ENCODE results near the gene CSNK2A1.

CSNK2A1 gene

DNA sequence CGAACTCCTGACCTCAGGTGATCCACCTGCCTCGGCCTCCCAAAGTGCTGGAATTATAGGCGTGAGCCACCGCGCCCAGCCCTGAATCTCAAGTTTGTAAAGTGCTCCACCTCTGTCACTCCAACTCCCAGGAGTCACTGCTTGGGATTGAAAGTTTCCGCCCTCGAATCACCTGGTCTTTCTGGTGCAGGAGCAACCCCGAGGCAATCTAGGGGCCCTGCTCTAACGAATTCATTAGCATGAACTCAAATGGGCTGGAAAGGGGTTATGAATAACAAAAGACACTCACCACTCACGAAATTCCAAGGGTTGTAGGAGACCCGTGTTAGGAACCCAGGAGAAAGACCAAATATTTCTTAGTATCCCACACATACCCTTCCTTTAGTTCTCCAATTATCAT is 109.4 kb downstream of the CSNK2A1 start:
- peaks cover 12% of the 10 kb centered on the region for H3K27me3 ChIP-seq (ENCODE audit: insufficient read depth, low read length)
- peak overlapping the region; percentile 2; the same call in 1 of the 2 replicates for H3K27ac ChIP-seq (ENCODE audit: low read depth, low read length)
- H3K9ac ChIP-seq (ENCODE audit: low read depth, low read length), result no peak overlapping the region
- peaks cover 56% of the 10 kb centered on the region for H3K36me3 ChIP-seq (ENCODE audit: insufficient read depth, low read length)
- H3K4me1 ChIP-seq (ENCODE audit: insufficient read depth, low read length), result peaks cover 6% of the 10 kb centered on the region; the same call in 1 of the 2 replicates
- no peak overlapping the region for H3K4me3 ChIP-seq (ENCODE audit: low read length)
- 21% methylated on average over 11 of the region's 11 CpGs for WGBS
- no peaks in the 10 kb centered on the region for H3K9me3 ChIP-seq (ENCODE audit: insufficient read depth, low read depth, low read length)

- H3K9ac ChIP-seq (ENCODE audit: low read depth, low read length), result no peak overlapping the region
- no peak overlapping the region for H3K27ac ChIP-seq (ENCODE audit: low read depth, low read length)
- peaks cover 54% of the 10 kb centered on the region for H3K36me3 ChIP-seq (ENCODE audit: insufficient read depth, low read length)
- H3K4me1 ChIP-seq (ENCODE audit: insufficient read depth, low read length), result peaks cover 6% of the 10 kb centered on the region; the same call in 1 of the 2 replicates
- H3K27me3 ChIP-seq (ENCODE audit: insufficient read depth, low read length), result peaks cover 12% of the 10 kb centered on the region
- H3K9me3 ChIP-seq (ENCODE audit: insufficient read depth, low read depth, low read length), result no peaks in the 10 kb centered on the region
- WGBS, result 89% methylated on average over 12 of the region's 12 CpGs
- no peak overlapping the region for H3K4me3 ChIP-seq (ENCODE audit: low read length)
Observed at GRCh38 chr20:433300-433975, 110.2 kb downstream of the CSNK2A1 start.

DNA sequence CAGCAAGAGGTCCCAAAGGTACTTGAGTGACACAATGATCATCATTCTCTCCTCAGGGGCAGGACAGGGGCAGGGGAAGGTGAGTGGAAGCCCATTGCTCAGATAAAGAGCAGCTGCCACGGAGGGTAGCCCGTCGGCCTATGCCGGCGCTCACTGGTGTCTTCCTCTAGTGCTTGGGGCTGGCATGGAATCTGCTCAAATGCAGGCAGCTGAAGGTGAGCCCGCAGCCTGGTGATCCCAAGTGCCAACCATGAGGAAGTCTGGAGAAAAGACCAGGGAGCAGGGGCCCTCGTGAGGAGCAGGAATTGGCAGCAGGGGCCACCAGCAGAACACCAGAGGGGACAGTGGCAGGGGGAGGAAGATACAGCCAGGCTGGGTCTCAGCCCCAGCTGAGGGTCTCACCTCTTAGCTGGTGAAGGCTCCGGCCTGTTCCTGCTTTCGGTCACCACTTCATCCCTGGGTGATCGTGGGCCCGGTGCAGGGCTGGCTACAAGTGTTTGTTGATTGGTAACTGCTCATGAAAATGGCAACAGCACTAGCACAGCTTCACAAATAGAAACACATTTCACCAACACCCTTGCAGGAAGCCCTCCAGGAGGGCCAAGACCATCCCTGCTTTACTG is 110.8 kb downstream of the CSNK2A1 start:
- Histone ChIP-seq H3K4me3 (ENCODE audit: low read length) (no peak overlapping the region), H3K9me3 (ENCODE audit: insufficient read depth, low read depth, low read length) (no peaks in the 10 kb centered on the region), H3K27me3 (ENCODE audit: insufficient read depth, low read length) (peaks cover 12% of the 10 kb centered on the region), H3K27ac (ENCODE audit: low read depth, low read length) (no peak overlapping the region), H3K4me1 (ENCODE audit: insufficient read depth, low read length) (peaks cover 6% of the 10 kb centered on the region; the same call in 1 of the 2 replicates), H3K9ac (ENCODE audit: low read depth, low read length) (no peak overlapping the region), H3K36me3 (ENCODE audit: insufficient read depth, low read length) (peaks cover 53% of the 10 kb centered on the region)
- WGBS, result 94% methylated on average over 11 of the region's 11 CpGs

DNA sequence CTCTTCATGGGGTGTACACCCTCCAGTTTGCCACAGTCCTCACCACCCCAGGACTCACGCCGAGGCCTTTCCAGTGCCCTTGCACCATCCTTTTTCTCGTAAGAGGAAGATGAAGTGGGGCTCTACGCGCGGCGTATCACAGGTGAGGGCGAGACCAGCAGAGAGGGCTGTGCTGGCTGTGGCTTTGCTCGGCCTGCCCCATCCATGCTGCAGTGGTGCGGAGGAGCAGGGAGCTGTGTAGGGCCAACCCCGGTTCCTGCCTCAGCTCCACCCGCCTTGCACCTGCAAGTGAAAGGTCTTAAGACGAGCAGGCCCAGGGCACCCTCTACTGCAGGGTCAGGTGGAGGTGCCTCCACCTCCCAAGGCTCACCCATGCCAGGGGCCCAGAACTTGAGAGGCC is 111.4 kb downstream of the CSNK2A1 start:
- 96% methylated on average over 13 of the region's 13 CpGs for WGBS
- Histone ChIP-seq H3K9ac (ENCODE audit: low read depth, low read length) (no peak overlapping the region), H3K36me3 (ENCODE audit: insufficient read depth, low read length) (peaks cover 53% of the 10 kb centered on the region), H3K27ac (ENCODE audit: low read depth, low read length) (no peak overlapping the region), H3K27me3 (ENCODE audit: insufficient read depth, low read length) (peaks cover 12% of the 10 kb centered on the region), H3K9me3 (ENCODE audit: insufficient read depth, low read depth, low read length) (no peaks in the 10 kb centered on the region), H3K4me3 (ENCODE audit: low read length) (no peak overlapping the region), H3K4me1 (ENCODE audit: insufficient read depth, low read length) (peaks cover 6% of the 10 kb centered on the region; the same call in 1 of the 2 replicates)

- Histone ChIP-seq H3K4me1 (ENCODE audit: insufficient read depth, low read length) (peaks cover 6% of the 10 kb centered on the region; the same call in 1 of the 2 replicates), H3K9ac (ENCODE audit: low read depth, low read length) (no peak overlapping the region), H3K36me3 (ENCODE audit: insufficient read depth, low read length) (peaks cover 50% of the 10 kb centered on the region), H3K9me3 (ENCODE audit: insufficient read depth, low read depth, low read length) (no peaks in the 10 kb centered on the region), H3K27ac (ENCODE audit: low read depth, low read length) (no peak overlapping the region), H3K4me3 (ENCODE audit: low read length) (no peak overlapping the region), H3K27me3 (ENCODE audit: insufficient read depth, low read length) (peaks cover 12% of the 10 kb centered on the region)
- WGBS, result 82% methylated on average over 17 of the region's 17 CpGs
Observed at GRCh38 chr20:431012-431904, 112.3 kb downstream of the CSNK2A1 start.

DNA sequence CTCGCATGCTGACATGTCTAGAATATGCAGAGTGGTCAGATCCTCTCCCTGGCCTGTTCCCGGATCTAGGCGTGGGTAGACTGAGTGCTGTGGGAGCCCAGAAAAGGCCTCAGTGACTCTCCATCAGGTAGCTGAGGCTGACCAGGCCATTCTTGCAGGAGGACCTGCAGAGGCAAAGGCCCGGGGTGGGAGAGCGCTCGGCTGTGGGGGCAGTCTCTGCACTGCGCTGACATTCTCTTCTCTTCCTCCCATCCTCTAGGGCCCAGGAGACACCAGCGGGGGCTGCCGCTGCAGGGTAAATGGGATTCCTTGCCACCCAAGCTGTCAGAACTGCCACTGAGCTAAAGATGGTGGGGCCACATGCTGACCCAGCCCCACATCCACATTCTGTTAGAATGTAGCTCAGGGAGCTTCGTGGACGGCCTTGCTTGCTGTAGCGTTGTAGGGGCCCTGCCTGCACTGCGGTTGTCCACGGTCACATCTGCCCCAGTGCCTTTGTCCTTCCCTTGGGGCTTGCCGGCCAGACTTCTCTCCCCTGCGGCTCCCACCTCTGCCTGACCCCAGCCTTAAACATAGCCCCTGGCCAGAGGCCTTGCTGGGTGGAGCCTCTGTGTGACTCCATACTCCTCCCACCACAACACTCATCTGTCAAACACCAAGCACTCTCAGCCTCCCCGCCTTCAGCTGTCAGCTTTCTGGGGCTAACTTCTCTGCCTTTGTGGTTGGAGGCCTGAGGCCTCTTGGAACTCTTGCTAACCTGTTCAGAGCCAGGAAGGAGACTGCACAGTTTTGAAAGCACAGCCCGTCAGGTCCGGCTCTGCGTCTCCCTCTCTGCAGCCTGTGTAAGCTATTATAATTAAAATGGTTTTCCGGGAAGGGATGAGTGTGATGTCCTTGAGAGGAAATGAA is 113.2 kb downstream of the CSNK2A1 start:
- Histone ChIP-seq H3K27me3 (ENCODE audit: insufficient read depth, low read length) (peaks cover 8% of the 10 kb centered on the region), H3K36me3 (ENCODE audit: insufficient read depth, low read length) (peaks cover 41% of the 10 kb centered on the region), H3K4me3 (ENCODE audit: low read length) (no peak overlapping the region), H3K9ac (ENCODE audit: low read depth, low read length) (no peak overlapping the region), H3K9me3 (ENCODE audit: insufficient read depth, low read depth, low read length) (no peaks in the 10 kb centered on the region), H3K4me1 (ENCODE audit: insufficient read depth, low read length) (peaks cover 6% of the 10 kb centered on the region; the same call in 1 of the 2 replicates), H3K27ac (ENCODE audit: low read depth, low read length) (no peak overlapping the region)
- WGBS, result 93% methylated on average over 21 of the region's 21 CpGs

GRCh38 chr20:428658-429200 is 114.9 kb downstream of the CSNK2A1 start:
- peaks cover 41% of the 10 kb centered on the region for H3K36me3 ChIP-seq (ENCODE audit: insufficient read depth, low read length)

DNA sequence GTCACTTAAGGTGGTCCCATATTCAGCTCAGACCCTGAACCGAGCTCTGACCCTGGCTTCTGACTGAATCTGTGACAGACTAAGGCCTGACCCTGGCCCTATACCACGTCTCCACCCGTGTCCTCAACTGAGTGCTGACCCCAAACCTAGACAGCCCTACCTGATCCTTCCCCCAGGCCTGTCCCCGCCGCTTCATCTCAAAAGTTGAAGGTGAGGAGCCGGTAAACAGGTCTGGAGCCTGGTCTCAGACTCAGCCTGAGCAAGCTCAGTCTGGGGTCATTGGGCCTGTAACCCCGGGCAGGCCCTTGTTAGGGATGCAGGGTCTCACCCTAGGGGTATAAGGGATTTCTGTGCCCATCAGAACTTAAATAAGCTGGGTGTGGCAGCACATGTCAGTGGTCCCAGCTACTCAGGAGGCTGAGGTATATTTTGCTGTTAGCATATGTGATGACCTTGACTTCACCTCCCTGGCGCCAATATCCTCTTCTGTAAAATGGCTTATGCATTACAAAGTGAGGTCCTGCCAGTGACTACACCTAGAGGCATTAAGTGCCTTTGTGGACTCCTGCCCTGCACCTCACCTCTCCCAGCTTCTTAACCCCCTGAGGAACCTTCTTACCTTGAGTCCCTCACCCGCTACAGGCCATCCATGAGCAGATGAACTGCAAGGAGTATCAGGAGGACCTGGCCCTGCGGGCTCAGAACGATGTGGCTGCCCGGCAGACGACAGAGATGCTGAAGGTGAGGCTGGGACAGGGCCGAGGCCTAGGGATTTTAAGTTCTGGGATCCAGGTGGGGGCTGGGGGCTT is 115.5 kb downstream of the CSNK2A1 start:
- H3K27me3 ChIP-seq (ENCODE audit: insufficient read depth, low read length), result no peaks in the 10 kb centered on the region
- H3K9me3 ChIP-seq (ENCODE audit: insufficient read depth, low read depth, low read length), result no peaks in the 10 kb centered on the region
- peaks cover 48% of the 10 kb centered on the region for H3K36me3 ChIP-seq (ENCODE audit: insufficient read depth, low read length)
- 95% methylated on average over 14 of the region's 14 CpGs for WGBS
- no peaks in the 10 kb centered on the region for H3K4me1 ChIP-seq (ENCODE audit: insufficient read depth, low read length)
- no peak overlapping the region for H3K4me3 ChIP-seq (ENCODE audit: low read length)
- no peak overlapping the region for H3K27ac ChIP-seq (ENCODE audit: low read depth, low read length)
- H3K9ac ChIP-seq (ENCODE audit: low read depth, low read length), result no peak overlapping the region

More at GRCh38 chr20:428658-429200, 114.9 kb downstream of the CSNK2A1 start:
- 93% methylated on average over 14 of the region's 14 CpGs for WGBS
- Histone ChIP-seq H3K9me3 (ENCODE audit: insufficient read depth, low read depth, low read length) (no peaks in the 10 kb centered on the region), H3K27me3 (ENCODE audit: insufficient read depth, low read length) (no peaks in the 10 kb centered on the region; the same call in 1 of the 2 replicates), H3K4me1 (ENCODE audit: insufficient read depth, low read length) (0 out of 2 replicates have a peak, but pooled peaks cover 1% of the 10 kb centered on the region), H3K27ac (ENCODE audit: low read depth, low read length) (no peak overlapping the region), H3K4me3 (ENCODE audit: low read length) (no peak overlapping the region), H3K9ac (ENCODE audit: low read depth, low read length) (no peak overlapping the region)

GRCh38 chr20:427401-427800 is 116.2 kb downstream of the CSNK2A1 start:
- Histone ChIP-seq H3K4me1 (ENCODE audit: insufficient read depth, low read length) (no peaks in the 10 kb centered on the region), H3K27me3 (ENCODE audit: insufficient read depth, low read length) (no peaks in the 10 kb centered on the region), H3K4me3 (ENCODE audit: low read length) (no peak overlapping the region), H3K36me3 (ENCODE audit: insufficient read depth, low read length) (peaks cover 52% of the 10 kb centered on the region), H3K9me3 (ENCODE audit: insufficient read depth, low read depth, low read length) (no peaks in the 10 kb centered on the region), H3K9ac (ENCODE audit: low read depth, low read length) (no peak overlapping the region), H3K27ac (ENCODE audit: low read depth, low read length) (no peak overlapping the region)
- WGBS, result 91% methylated on average over 4 of the region's 4 CpGs
